Astrocyte of the spinal cord (primary cell): ENCODE measurements around the gene NEK6.

Experiments used
- DNase-seq: peaks from one replicate; pipeline ENCODE4 v3.0.0; 2011; ENCODE audit warnings: low read depth, low spot score
- H3K4me3 ChIP-seq: 2 replicates; pipeline ENCODE4 v1.5.1; 2011; ENCODE audit warnings: low read depth, mild to moderate bottlenecking, low read length, moderate library complexity
- in situ Hi-C: cut with HindIII; loops from 2 replicates; pipeline ENCODE4 v1.10.0; 2017; ENCODE audit warnings: low sequenced_read_pairs
- TF ChIP-seq, protein P1 (sequence below): IDR thresholded peaks from 2 replicates; pipeline ENCODE4 v1.5.1; 2012; ENCODE audit warnings: low read depth, mild to moderate bottlenecking, low read length, inconsistent platforms

The NEK6 gene

DNA sequence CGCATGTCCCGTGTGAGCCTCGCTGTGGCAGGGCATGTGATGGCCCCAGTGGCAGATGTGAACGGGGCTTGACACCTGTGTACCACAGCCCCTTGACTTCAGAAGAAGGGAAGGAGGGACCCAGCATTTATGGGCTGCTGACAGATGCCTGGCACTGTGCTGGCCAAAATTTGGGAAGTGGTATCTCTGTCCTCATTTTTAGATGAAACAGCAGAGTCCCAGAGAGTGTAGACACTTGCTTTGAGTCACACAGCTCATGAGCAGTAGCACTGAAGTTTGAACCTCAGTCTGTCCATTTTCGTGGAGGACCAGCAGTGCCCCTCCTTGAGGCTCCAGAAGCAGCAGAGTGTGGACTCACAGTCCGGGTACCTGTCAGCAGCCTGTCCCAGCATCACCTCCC lies 16.5 kb downstream of the NEK6 start:
- H3K4me3 ChIP-seq, result no peak overlapping the region
- no peak for DNase-seq
- in situ Hi-C loops, result no loop called here
- TF ChIP-seq, protein P1, sequence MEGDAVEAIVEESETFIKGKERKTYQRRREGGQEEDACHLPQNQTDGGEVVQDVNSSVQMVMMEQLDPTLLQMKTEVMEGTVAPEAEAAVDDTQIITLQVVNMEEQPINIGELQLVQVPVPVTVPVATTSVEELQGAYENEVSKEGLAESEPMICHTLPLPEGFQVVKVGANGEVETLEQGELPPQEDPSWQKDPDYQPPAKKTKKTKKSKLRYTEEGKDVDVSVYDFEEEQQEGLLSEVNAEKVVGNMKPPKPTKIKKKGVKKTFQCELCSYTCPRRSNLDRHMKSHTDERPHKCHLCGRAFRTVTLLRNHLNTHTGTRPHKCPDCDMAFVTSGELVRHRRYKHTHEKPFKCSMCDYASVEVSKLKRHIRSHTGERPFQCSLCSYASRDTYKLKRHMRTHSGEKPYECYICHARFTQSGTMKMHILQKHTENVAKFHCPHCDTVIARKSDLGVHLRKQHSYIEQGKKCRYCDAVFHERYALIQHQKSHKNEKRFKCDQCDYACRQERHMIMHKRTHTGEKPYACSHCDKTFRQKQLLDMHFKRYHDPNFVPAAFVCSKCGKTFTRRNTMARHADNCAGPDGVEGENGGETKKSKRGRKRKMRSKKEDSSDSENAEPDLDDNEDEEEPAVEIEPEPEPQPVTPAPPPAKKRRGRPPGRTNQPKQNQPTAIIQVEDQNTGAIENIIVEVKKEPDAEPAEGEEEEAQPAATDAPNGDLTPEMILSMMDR, result no peak

DNA sequence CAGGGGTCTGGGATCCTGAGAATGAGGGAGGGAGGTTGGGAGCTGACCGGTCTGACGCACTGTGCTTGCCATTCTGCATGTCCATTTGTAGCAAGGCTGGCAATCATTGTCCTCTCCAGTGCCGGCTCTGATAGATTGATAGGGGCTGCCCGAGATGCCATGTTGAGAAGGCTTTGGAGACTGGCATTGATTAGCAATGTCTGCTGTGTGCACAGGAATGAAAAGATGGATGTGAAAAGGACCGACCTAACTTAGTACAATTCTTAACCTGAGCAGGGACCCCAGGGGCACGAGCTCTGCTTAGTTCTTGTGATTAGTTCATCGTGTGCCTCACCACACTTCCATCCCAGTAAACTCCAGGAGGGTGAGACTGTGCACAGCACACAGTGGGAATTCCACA lies 17.0 kb downstream of the NEK6 start:
- TF ChIP-seq, protein P1, result no peak
- in situ Hi-C loops, result no loop called here
- no peak for DNase-seq
- H3K4me3 ChIP-seq, result no peak overlapping the region

DNA sequence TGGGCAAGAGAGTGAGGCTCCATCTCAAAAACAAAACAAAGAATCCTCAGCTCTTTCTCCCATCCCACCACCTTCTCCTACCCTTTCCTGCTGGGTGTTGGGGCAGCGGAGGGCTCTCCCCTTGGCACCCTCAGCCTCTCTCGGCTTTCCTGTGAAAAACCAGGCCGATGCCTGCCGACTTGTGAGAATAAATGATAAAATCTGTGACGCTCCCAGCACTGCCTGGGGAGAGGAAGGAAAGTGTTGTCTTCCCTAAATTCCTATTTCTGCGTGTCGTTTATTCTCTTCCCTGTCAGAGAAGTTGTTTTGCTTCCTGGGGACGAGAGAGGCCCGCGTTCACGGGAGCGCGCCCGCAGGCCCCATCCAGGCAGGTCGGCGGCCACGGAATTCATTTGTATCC lies 19.7 kb downstream of the NEK6 start:
- in situ Hi-C loops, result no loop called here
- TF ChIP-seq, protein P1, result no peak
- no peak overlapping the region for H3K4me3 ChIP-seq
- no peak for DNase-seq

DNA sequence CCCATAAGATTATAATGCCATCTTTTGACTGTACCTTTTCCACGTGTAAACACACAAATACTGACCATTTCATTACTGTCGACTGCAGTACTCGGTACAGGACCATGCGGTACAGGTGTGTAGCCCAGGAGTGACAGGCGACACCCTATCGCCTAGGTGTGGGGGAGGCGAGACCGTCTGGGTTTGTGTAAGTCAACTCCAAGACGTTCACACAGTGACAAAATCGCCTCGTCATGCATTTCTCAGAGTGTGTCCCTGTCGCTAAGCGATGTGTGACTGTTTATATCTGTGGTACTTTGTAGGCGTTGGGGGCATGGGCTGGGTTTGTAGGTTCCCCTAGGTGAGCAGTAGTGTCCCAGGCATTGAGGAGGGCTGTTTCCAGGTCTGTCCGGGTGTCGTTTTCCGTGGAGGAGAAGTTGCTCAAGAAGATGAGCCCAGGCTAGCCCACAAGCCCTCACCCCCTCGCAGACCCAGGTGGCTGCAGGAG lies 20.3 kb downstream of the NEK6 start:
- in situ Hi-C loops, result no loop called here
- TF ChIP-seq, protein P1, result no peak
- H3K4me3 ChIP-seq, result no peak overlapping the region
- no peak for DNase-seq

DNA sequence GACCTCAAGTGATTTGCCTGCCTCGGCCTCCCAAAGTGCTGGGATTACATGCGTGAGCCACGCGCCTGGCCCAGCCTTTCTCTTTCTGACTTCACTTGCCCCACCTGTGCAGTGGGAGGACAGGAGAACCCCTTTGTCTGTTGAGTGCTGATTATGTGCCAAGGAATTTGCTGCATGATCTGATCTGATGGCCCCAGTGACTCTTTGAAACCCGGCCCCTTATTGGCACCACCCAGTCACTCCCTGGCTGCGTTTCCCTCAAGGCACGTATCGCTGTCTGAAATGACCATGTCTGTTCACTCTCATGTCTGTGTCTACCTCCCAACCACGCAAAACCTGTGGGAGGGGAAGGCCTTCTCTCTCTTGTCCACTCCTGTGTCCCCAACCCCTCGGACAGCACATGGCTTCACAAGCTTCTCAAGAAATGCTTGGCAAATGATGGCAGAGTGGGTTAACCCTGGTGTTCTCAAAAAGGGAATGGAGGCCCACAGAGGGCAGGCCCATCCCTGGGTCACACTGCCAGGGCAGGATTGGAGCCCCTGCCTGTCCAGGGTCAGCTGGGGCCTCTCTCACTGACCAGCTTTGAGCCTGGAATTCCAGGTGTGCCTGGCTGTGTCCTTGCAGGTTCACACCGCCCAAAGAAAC lies 21.9 kb downstream of the NEK6 start:
- no peak for DNase-seq
- TF ChIP-seq, protein P1, result no peak
- in situ Hi-C loops, result no loop called here
- H3K4me3 ChIP-seq, result no peak overlapping the region

DNA sequence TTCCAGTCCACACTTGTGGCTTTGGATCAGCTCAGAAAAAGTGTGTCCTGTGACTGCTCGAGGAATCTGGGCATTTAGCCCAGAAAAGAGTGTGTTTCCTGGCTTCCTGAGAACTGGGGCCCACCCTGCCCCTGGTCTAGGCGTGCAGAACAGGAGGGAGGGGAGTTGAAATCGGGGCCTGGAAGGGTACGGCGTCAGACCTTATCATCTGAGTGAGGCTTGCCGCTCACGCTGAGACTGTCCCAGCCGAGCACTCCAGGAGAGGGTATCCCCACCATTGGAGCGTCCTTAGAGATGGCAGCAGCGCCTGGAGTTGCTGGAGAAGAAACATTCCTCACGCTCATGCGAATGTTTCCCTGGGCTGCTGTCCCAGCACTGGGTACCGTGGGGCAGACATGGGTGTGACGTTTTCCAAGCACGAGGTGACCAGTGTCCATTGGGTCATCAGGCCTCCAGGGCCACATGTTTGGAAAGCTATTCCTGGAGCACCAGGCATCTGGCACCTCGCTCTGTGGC lies 22.5 kb downstream of the NEK6 start:
- in situ Hi-C loops, result no loop called here
- no peak overlapping the region for H3K4me3 ChIP-seq
- TF ChIP-seq, protein P1, result no peak
- peak; percentile 93 for DNase-seq
